ENCODE data around the gene PGD.

DNA sequence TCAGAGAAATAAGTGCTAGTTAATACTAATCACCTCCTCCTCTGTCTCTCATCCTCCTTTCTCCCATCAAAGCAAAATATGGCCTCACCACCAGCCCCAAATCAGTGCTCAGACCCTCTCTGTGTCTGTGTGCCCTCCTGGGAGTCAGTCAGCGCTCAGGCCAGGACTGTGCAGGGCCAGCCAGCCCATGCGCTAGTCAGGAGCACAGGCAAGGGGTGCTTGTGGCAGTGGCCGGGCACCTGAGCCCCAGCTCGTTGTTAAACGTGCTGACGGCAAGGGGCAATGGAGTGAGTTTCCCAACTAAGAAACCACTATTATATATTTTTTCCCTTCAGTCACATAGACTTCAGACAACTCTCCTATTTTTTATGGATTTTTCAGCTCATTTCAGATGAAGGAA lies 19.2 kb upstream of the PGD start:
- TF ChIP-seq ZFP30 (CRISPR knock-in tag; IDR thresholded peaks at IDR 0.05) (no peak), ESRRG (CRISPR knock-in tag; IDR thresholded peaks at IDR 0.05) (no peak), GLIS3 (CRISPR knock-in tag; IDR thresholded peaks at IDR 0.05) (no peak), TCF4 (CRISPR knock-in tag; IDR thresholded peaks at IDR 0.05; ENCODE audit: borderline replicate concordance) (no peak), RARB (CRISPR knock-in tag; IDR thresholded peaks at IDR 0.05) (no peak), PPARA (CRISPR knock-in tag; IDR thresholded peaks at IDR 0.05; ENCODE audit: borderline replicate concordance) (no peak)
- TF ChIP-seq, protein P1, sequence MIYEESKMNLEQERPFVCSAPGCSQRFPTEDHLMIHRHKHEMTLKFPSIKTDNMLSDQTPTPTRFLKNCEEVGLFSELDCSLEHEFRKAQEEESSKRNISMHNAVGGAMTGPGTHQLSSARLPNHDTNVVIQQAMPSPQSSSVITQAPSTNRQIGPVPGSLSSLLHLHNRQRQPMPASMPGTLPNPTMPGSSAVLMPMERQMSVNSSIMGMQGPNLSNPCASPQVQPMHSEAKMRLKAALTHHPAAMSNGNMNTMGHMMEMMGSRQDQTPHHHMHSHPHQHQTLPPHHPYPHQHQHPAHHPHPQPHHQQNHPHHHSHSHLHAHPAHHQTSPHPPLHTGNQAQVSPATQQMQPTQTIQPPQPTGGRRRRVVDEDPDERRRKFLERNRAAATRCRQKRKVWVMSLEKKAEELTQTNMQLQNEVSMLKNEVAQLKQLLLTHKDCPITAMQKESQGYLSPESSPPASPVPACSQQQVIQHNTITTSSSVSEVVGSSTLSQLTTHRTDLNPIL (CRISPR knock-in tag; IDR thresholded peaks at IDR 0.05; ENCODE audit: low read depth) = no peak
- TF ChIP-seq, protein P2, sequence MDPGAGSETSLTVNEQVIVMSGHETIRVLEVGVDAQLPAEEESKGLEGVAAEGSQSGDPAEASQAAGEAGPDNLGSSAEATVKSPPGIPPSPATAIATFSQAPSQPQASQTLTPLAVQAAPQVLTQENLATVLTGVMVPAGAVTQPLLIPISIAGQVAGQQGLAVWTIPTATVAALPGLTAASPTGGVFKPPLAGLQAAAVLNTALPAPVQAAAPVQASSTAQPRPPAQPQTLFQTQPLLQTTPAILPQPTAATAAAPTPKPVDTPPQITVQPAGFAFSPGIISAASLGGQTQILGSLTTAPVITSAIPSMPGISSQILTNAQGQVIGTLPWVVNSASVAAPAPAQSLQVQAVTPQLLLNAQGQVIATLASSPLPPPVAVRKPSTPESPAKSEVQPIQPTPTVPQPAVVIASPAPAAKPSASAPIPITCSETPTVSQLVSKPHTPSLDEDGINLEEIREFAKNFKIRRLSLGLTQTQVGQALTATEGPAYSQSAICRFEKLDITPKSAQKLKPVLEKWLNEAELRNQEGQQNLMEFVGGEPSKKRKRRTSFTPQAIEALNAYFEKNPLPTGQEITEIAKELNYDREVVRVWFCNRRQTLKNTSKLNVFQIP (CRISPR knock-in tag; IDR thresholded peaks at IDR 0.05; ENCODE audit: borderline replicate concordance, low read depth) = no peak
